Aortic smooth muscle cell (primary cell): ENCODE data around the gene ECM2. TPM values are rescaled to one million over a fixed set of nuclear protein-coding genes. Genes with fewer than 3 reads are reported as not detected.

Source experiments
- total RNA-seq: library from RNA; depleted of rRNA; stranded (reverse); fragments of >200 nt; gene quantifications from 2 replicates; pipeline ENCODE4 v1.2.3, GENCODE V29; 2014

The ECM2 gene
- total RNA-seq = 8.2 and 22.3 TPM in 2 replicates

GRCh38 chr9:92535940-92536850, at the start of gene ECM2:
Gene ECM2 (minus strand): TSS chr9:92535990. CDS start chr9:92522866, 13,124 bp downstream.

GRCh38 chr9:92482329-92482728, 53.5 kb downstream of the ECM2 start, which contains the start of gene ASPN:
Gene ASPN (minus strand): TSS chr9:92482506.

Other genes with a start within 250 kb of the ECM2 start
- gene IARS1, start 242.3 kb downstream of the ECM2 start, total RNA-seq = 256 and 335 TPM in 2 replicates
- gene NOL8, start 210.6 kb downstream of the ECM2 start, total RNA-seq = 23.6 and 26.5 TPM in 2 replicates
- gene CENPP, start 210.0 kb downstream of the ECM2 start, total RNA-seq = 3.4 and 3.5 TPM in 2 replicates
- gene OGN, start 131.4 kb downstream of the ECM2 start, total RNA-seq = 2.0 and 16.8 TPM in 2 replicates
- gene OMD, start 111.5 kb downstream of the ECM2 start, total RNA-seq = 1.1 and 4.6 TPM in 2 replicates
- 1.7 and 19.8 TPM in 2 replicates for gene ASPN, start 53.5 kb downstream of the ECM2 start, total RNA-seq
- 14.9 and 16.0 TPM in 2 replicates for gene IPPK, start 134.1 kb upstream of the ECM2 start, total RNA-seq
- gene BICD2, start 228.8 kb upstream of the ECM2 start, total RNA-seq = 48.4 and 58.1 TPM in 2 replicates